ENCODE results near the gene ACO1. TPM values are rescaled to one million over a fixed set of nuclear protein-coding genes. Genes with fewer than 3 reads are reported as not detected.

The ACO1 gene
- total and polyA plus RNA-seq, 2 donors (not counting 3 experiments of a cell fraction or from before 2014, with no cell fraction given) = 51.6 to 54.1 TPM

DNA sequence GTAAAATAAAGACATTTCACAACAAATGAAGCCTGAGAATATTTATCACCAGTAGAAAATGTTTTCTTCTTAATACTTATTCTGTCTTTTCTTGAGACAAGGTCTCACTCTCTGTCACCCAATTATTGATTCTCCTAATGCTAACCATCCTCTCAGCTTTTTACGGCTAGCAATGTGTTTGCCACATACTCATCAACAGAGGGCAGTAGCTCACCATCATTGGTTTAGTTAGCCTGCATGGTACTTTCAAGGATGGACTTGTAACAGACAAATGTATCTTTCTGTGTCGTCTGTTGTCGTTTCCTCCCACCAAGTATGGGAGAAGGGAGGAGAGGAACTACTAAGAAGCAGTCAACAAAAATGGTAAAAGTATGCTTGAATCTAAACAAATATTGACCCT lies 5.9 kb upstream of the ACO1 start:
- TF ChIP-seq MYC (IDR thresholded peaks at IDR 0.05; ENCODE audit: low read depth, low read length) = no peak
- TF ChIP-seq, protein P1, sequence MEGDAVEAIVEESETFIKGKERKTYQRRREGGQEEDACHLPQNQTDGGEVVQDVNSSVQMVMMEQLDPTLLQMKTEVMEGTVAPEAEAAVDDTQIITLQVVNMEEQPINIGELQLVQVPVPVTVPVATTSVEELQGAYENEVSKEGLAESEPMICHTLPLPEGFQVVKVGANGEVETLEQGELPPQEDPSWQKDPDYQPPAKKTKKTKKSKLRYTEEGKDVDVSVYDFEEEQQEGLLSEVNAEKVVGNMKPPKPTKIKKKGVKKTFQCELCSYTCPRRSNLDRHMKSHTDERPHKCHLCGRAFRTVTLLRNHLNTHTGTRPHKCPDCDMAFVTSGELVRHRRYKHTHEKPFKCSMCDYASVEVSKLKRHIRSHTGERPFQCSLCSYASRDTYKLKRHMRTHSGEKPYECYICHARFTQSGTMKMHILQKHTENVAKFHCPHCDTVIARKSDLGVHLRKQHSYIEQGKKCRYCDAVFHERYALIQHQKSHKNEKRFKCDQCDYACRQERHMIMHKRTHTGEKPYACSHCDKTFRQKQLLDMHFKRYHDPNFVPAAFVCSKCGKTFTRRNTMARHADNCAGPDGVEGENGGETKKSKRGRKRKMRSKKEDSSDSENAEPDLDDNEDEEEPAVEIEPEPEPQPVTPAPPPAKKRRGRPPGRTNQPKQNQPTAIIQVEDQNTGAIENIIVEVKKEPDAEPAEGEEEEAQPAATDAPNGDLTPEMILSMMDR (IDR thresholded peaks at IDR 0.05; ENCODE audit: extremely low read depth in 1 of 2, insufficient read depth in 1 of 2, low read depth in 1 of 2, low read length in 2 of 2) = peak; percentile 66 to 70
- Histone ChIP-seq H3K9me1 (replicated peaks; ENCODE audit: control insufficient read depth, extremely low read depth, insufficient read depth, low read length) (no peaks in the 10 kb centered on the region), H3K4me1 (ENCODE audit: control insufficient read depth, extremely low read depth, insufficient read depth, low read length) (peaks cover 10% of the 10 kb centered on the region), H3K79me2 (ENCODE audit: control insufficient read depth, insufficient read depth, low read length) (no peaks in the 10 kb centered on the region), H3K9ac (replicated peaks; ENCODE audit: extremely low read depth, insufficient read depth, low read length) (no peak overlapping the region), H3K4me3 (replicated peaks in 1 of 3; ENCODE audit: insufficient read depth in 1 of 3, low read depth in 1 of 3, low read length in 3 of 3) (peak overlapping the region in 1 of 3 experiments; percentile 19), H2AFZ (ENCODE audit: low read depth, low read length) (no peak overlapping the region), H4K20me1 (replicated peaks; ENCODE audit: control insufficient read depth, extremely low read depth, insufficient read depth, low read length) (no peaks in the 10 kb centered on the region), H3K36me3 (ENCODE audit: control insufficient read depth in 2 of 2, extremely low read depth in 1 of 2, insufficient read depth in 2 of 2, low read length in 2 of 2) (no peaks in the 10 kb centered on the region), H3K4me2 (ENCODE audit: insufficient read depth, low read length) (peak overlapping the region; percentile 56), H3K27ac (ENCODE audit: insufficient read depth, low read depth, low read length) (no peak overlapping the region), H3K9me3 (replicated peaks; ENCODE audit: control insufficient read depth, insufficient read depth, low read length) (no peaks in the 10 kb centered on the region), H3K27me3 (ENCODE audit: control insufficient read depth in 2 of 2, insufficient read depth in 2 of 2, low read length in 2 of 2) (peaks cover 5% of the 10 kb centered on the region in 2 experiments)
- DNase-seq (ENCODE audit: low read depth, low spot score) = peak; percentile 76
- dilution Hi-C loops (cut with MboI; ENCODE audit: extremely low pct_ligation_motif_present, low sequenced_read_pairs) = loop anchor here (25.0 kb wide), 1 partner anchor 184 kb away; the partner anchor contains the start of genes NDUFB6, SMIM27 and TOPORS
- BruUV-seq (replicated peaks) = no TSS peak
- POLR2A ChIA-PET = interaction anchor here (1.3 to 2.5 kb wide), 3 partner anchors 53 to 646 kb away, joined by 4 to 15 read pairs (median 5); partner anchors contain the start of genes DNAJA1 and RIGI
- CTCF ChIA-PET = interaction anchor here (0.7 to 7.0 kb wide), 50 partner anchors 12 to 623 kb away, joined by 3 to 1384 read pairs (median 8); partner anchors contain the start of genes APTX, NDUFB6, RIGI and SMIM27
- intact Hi-C loops (cut with micrococcal nuclease) = loop anchor here (5.0 to 10.0 kb wide), 2 partner anchors 326 to 664 kb away; no protein-coding TSS in a partner anchor
- FAIRE-seq = peak; percentile 94

Measured in endothelial cell of umbilical vein (primary cell).